Liver (tissue), 3 donors: ENCODE results near the gene CWF19L2.

ENCODE experiments used
- RAD21 ChIP-seq, 2 donors: IDR thresholded peaks; 2 replicates each; pipeline ENCODE4 v1.6.1; 2016; ENCODE audit warnings: antibody characterized with exemption in 2 of 2, mild to moderate bottlenecking in 2 of 2
- TAF1 ChIP-seq: conservative IDR thresholded peaks from 2 replicates; pipeline ENCODE4 v1.6.1; 2016; ENCODE audit warnings: antibody characterized with exemption, mild to moderate bottlenecking
- TF ChIP-seq, protein P1 (sequence below): IDR thresholded peaks from 2 replicates; pipeline ENCODE4 v1.6.1; 2016; ENCODE audit warnings: antibody characterized with exemption
- TF ChIP-seq, protein P2 (sequence below): fragments of 150-350 bp; IDR thresholded peaks from 2 replicates; pipeline ENCODE4 v1.5.1; 2017; ENCODE audit warnings: improper control_type of control experiment, low read depth, low read length; ENCODE audit not compliant: missing input control
- donor health status: healthy.
- donor health status: healthy.

DNA sequence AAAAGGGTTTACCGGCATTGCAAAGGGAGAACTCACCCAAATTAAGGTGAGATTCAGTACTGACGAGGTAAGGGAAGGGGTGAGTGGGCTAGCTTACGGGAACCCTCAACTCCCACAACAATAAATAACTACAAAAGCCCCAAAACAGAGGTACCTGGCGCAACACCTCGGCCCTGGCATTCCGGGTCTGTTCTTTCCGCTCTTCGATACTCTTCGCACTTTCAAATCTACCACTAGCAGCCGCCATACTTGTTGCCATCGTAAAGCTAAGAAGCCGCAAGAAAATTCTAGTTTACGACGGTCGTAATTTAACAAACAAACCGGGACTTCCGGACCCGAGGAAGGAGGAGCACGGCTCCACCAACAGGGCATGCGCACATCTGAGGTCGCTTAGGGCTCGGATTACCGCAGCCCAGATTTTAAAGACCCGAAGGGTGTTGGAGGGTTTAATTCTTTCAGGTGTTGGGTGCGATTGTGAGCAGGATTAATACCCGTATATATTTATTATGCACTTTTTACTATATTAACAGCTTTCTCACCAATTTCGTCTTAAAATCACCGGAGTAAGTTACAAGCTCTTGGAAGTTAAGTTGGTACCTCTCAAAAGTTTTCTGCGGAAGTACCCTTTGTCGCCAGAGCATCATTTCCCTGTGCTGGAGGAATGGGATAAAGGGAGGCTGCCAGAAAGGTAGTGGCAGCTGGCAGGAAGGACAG is at the start of gene CWF19L2:
- peak; percentile 91 for TF ChIP-seq TAF1
- peak; percentile 50 to 54 for TF ChIP-seq RAD21 (IDR thresholded peaks at IDR 0.05)
- TF ChIP-seq, protein P1, sequence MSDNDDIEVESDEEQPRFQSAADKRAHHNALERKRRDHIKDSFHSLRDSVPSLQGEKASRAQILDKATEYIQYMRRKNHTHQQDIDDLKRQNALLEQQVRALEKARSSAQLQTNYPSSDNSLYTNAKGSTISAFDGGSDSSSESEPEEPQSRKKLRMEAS = peak; percentile 73
- TF ChIP-seq, protein P2, sequence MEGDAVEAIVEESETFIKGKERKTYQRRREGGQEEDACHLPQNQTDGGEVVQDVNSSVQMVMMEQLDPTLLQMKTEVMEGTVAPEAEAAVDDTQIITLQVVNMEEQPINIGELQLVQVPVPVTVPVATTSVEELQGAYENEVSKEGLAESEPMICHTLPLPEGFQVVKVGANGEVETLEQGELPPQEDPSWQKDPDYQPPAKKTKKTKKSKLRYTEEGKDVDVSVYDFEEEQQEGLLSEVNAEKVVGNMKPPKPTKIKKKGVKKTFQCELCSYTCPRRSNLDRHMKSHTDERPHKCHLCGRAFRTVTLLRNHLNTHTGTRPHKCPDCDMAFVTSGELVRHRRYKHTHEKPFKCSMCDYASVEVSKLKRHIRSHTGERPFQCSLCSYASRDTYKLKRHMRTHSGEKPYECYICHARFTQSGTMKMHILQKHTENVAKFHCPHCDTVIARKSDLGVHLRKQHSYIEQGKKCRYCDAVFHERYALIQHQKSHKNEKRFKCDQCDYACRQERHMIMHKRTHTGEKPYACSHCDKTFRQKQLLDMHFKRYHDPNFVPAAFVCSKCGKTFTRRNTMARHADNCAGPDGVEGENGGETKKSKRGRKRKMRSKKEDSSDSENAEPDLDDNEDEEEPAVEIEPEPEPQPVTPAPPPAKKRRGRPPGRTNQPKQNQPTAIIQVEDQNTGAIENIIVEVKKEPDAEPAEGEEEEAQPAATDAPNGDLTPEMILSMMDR = peak; percentile 11
